HEK293 (cell line): ENCODE measurements around the gene KPNA6.
"Not testable (repeated sequence)": the region's sequence is repeated elsewhere in the genome, so short reads cannot be mapped to it uniquely, and the experiment has no call there.

Source experiments
- CTCF ChIA-PET: fragments of 350-600 bp; formaldehyde crosslinking; extraction: SDS; loops from one replicate; lab custom pipeline; 2021; ENCODE audit warnings: antibody characterized with exemption; lab: Yijun Ruan, JAX
- POLR2A ChIA-PET: fragments of 300-600 bp; formaldehyde crosslinking; extraction: SDS; loops from one replicate; lab custom pipeline; 2020; ENCODE audit warnings: antibody characterized with exemption, inconsistent platforms; lab: Yijun Ruan, JAX
- H3K27ac ChIP-seq: fragments of 200-500 bp; sonication (Bioruptor generic); 2 replicates; pipeline ENCODE4 v1.5.1; 2014; ENCODE audit warnings: low read depth, low read length, control low read depth, inconsistent platforms; ENCODE audit errors: extremely low read depth
- H3K36me3 ChIP-seq, 2 experiments: fragments of 200-500 bp in 1 of 2; sonication (Bioruptor generic) in 1 of 2; 1 replicate in 1 of 2; 2 replicates in 1 of 2; pipeline ENCODE4 v1.5.1; 2014 to 2017; ENCODE audit warnings: inconsistent platforms in 2 of 2, low read length in 2 of 2; ENCODE audit not compliant: control insufficient read depth in 2 of 2, insufficient read depth in 1 of 2
- H3K4me1 ChIP-seq: fragments of 200-500 bp; sonication (Bioruptor generic); 2 replicates; pipeline ENCODE4 v1.5.1; 2014; ENCODE audit warnings: mild to moderate bottlenecking, low read length, inconsistent platforms; ENCODE audit not compliant: control insufficient read depth, insufficient read depth
- H3K4me3 ChIP-seq: 2 replicates; pipeline ENCODE4 v1.5.1; 2011; ENCODE audit warnings: low read depth, mild to moderate bottlenecking, control low read depth, low read length, moderate library complexity
- H3K9me3 ChIP-seq: fragments of 200-500 bp; sonication (Bioruptor generic); 2 replicates; pipeline ENCODE4 v1.5.1; 2014; ENCODE audit warnings: low read depth, low read length, inconsistent platforms; ENCODE audit not compliant: control insufficient read depth, insufficient read depth
- GLI4 ChIP-seq: fragments of 450-650 bp; formaldehyde crosslinking; IDR thresholded peaks from 2 replicates; pipeline ENCODE4 v1.5.1; 2016; ENCODE audit warnings: missing biosample characterization, missing genetic modification characterization
- GLIS1 ChIP-seq: fragments of 450-650 bp; formaldehyde crosslinking; IDR thresholded peaks from 2 replicates; pipeline ENCODE4 v1.5.1; 2016; ENCODE audit warnings: missing biosample characterization, missing genetic modification characterization
- HOXD13 ChIP-seq: sonication (generic); formaldehyde crosslinking; IDR thresholded peaks from 2 replicates; pipeline ENCODE4 v1.8.0; 2022; ENCODE audit warnings: missing genetic modification reagents, borderline replicate concordance
- MYNN ChIP-seq: fragments of 450-650 bp; formaldehyde crosslinking; IDR thresholded peaks from 2 replicates; pipeline ENCODE4 v1.5.1; 2016; ENCODE audit warnings: missing biosample characterization, missing genetic modification characterization, borderline replicate concordance
- REPIN1 ChIP-seq: fragments of 450-650 bp; formaldehyde crosslinking; IDR thresholded peaks from 2 replicates; pipeline ENCODE4 v1.5.1; 2017; ENCODE audit warnings: missing biosample characterization, missing genetic modification characterization, low read depth
- SALL2 ChIP-seq: fragments of 450-650 bp; formaldehyde crosslinking; IDR thresholded peaks from 2 replicates; pipeline ENCODE4 v1.5.0; 2017; ENCODE audit warnings: missing biosample characterization, mild to moderate bottlenecking, missing genetic modification characterization, borderline replicate concordance
- SCRT1 ChIP-seq: fragments of 450-650 bp; formaldehyde crosslinking; IDR thresholded peaks from 2 replicates; pipeline ENCODE4 v1.5.1; 2016; ENCODE audit warnings: missing biosample characterization, missing genetic modification characterization, borderline replicate concordance
- SP3 ChIP-seq: fragments of 450-650 bp; formaldehyde crosslinking; IDR thresholded peaks from 2 replicates; pipeline ENCODE4 v1.5.1; 2016; ENCODE audit warnings: missing biosample characterization, missing genetic modification characterization
- ZBTB21 ChIP-seq: fragments of 450-650 bp; formaldehyde crosslinking; IDR thresholded peaks from 2 replicates; pipeline ENCODE4 v1.5.1; 2017; ENCODE audit warnings: missing biosample characterization, missing genetic modification characterization
- ZBTB7A ChIP-seq: fragments of 450-650 bp; formaldehyde crosslinking; IDR thresholded peaks from 2 replicates; pipeline ENCODE4 v1.5.1; 2016; ENCODE audit warnings: low read depth, missing biosample characterization, missing genetic modification characterization
- ZBTB8A ChIP-seq: fragments of 450-650 bp; formaldehyde crosslinking; IDR thresholded peaks from 2 replicates; pipeline ENCODE4 v1.5.1; 2016; ENCODE audit warnings: missing biosample characterization, missing genetic modification characterization
- ZFP3 ChIP-seq: fragments of 450-650 bp; formaldehyde crosslinking; IDR thresholded peaks from 2 replicates; pipeline ENCODE4 v1.5.1; 2016; ENCODE audit warnings: low read depth, missing biosample characterization, missing genetic modification characterization
- ZIC2 ChIP-seq: fragments of 450-650 bp; formaldehyde crosslinking; IDR thresholded peaks from 2 replicates; pipeline ENCODE4 v1.5.1; 2016; ENCODE audit warnings: missing biosample characterization, missing genetic modification characterization
- ZNF146 ChIP-seq: fragments of 450-650 bp; formaldehyde crosslinking; IDR thresholded peaks from 2 replicates; pipeline ENCODE4 v1.5.1; 2016; ENCODE audit warnings: missing biosample characterization, missing genetic modification characterization
- ZNF169 ChIP-seq: fragments of 450-650 bp; formaldehyde crosslinking; IDR thresholded peaks from 2 replicates; pipeline ENCODE4 v1.5.1; 2016; ENCODE audit warnings: missing biosample characterization, missing genetic modification characterization
- ZNF202 ChIP-seq: fragments of 450-650 bp; formaldehyde crosslinking; IDR thresholded peaks from 2 replicates; pipeline ENCODE4 v1.5.1; 2016; ENCODE audit warnings: missing biosample characterization, missing genetic modification characterization, borderline replicate concordance
- ZNF239 ChIP-seq: fragments of 450-650 bp; formaldehyde crosslinking; IDR thresholded peaks from 2 replicates; pipeline ENCODE4 v1.5.1; 2016; ENCODE audit warnings: missing biosample characterization, missing genetic modification characterization
- ZNF341 ChIP-seq: fragments of 450-650 bp; formaldehyde crosslinking; IDR thresholded peaks from 2 replicates; pipeline ENCODE4; 2016; ENCODE audit warnings: low read depth, missing biosample characterization, missing genetic modification characterization
- ZNF391 ChIP-seq: fragments of 450-650 bp; formaldehyde crosslinking; IDR thresholded peaks from 2 replicates; pipeline ENCODE4 v1.5.1; 2016; ENCODE audit warnings: low read depth, missing biosample characterization, missing genetic modification characterization, borderline replicate concordance
- ZNF398 ChIP-seq: fragments of 450-650 bp; formaldehyde crosslinking; IDR thresholded peaks from 2 replicates; pipeline ENCODE4 v1.5.1; 2017; ENCODE audit warnings: missing biosample characterization, missing genetic modification characterization
- ZNF426 ChIP-seq: fragments of 450-650 bp; formaldehyde crosslinking; IDR thresholded peaks from 2 replicates; pipeline ENCODE4 v1.5.1; 2017; ENCODE audit warnings: missing biosample characterization, missing genetic modification characterization, mild to moderate bottlenecking, inconsistent platforms, moderate library complexity
- ZNF776 ChIP-seq: fragments of 450-650 bp; formaldehyde crosslinking; IDR thresholded peaks from 2 replicates; pipeline ENCODE4 v1.5.0; 2017; ENCODE audit warnings: missing biosample characterization, missing genetic modification characterization, borderline replicate concordance
- ZSCAN16 ChIP-seq: fragments of 450-650 bp; formaldehyde crosslinking; IDR thresholded peaks from 2 replicates; pipeline ENCODE4 v1.5.1; 2016; ENCODE audit warnings: missing biosample characterization, missing genetic modification characterization
- ZSCAN18 ChIP-seq: fragments of 450-650 bp; formaldehyde crosslinking; IDR thresholded peaks from 2 replicates; pipeline ENCODE4 v1.5.1; 2016; ENCODE audit warnings: missing biosample characterization, missing genetic modification characterization
- ZXDB ChIP-seq: fragments of 450-650 bp; formaldehyde crosslinking; IDR thresholded peaks from 2 replicates; pipeline ENCODE4 v1.5.1; 2016; ENCODE audit warnings: missing biosample characterization, missing genetic modification characterization
- TF ChIP-seq, protein P1 (sequence below): fragments of 450-650 bp; formaldehyde crosslinking; IDR thresholded peaks from 2 replicates; pipeline ENCODE4 v1.5.1; 2016; ENCODE audit warnings: missing biosample characterization, missing genetic modification characterization

Gene KPNA6

GRCh38 chr1:32122151-32122550 lies 14.3 kb downstream of the KPNA6 start:
- CTCF ChIA-PET: interaction anchor here (1.6 kb wide), 1 partner anchor 14 kb away, joined by 3 read pairs; no protein-coding TSS in a partner anchor
- Histone ChIP-seq H3K9me3 (no peaks in the 10 kb centered on the region), H3K36me3 (no peaks in the 10 kb centered on the region; a peak in 1 of 3 replicates), H3K4me3 (no peak overlapping the region), H3K27ac (no peak overlapping the region)
- no peak for TF ChIP-seq ZBTB7A (tag by site-specific recombination)
- no peak for TF ChIP-seq ZNF426 (tag by site-specific recombination)
- TF ChIP-seq ZFP3 (tag by site-specific recombination): no peak
- no peak for TF ChIP-seq SALL2 (tag by site-specific recombination)
- no peak for TF ChIP-seq MYNN (tag by site-specific recombination)
- TF ChIP-seq SP3 (tag by site-specific recombination): no peak
- TF ChIP-seq ZBTB21 (tag by site-specific recombination): no peak
- no peak for TF ChIP-seq ZNF398
- TF ChIP-seq ZNF169 (tag by site-specific recombination): no peak
- no peak for TF ChIP-seq ZNF146 (tag by site-specific recombination)
- no peak for TF ChIP-seq ZXDB (tag by site-specific recombination)
- no peak for TF ChIP-seq ZSCAN18 (tag by site-specific recombination)
- TF ChIP-seq GLI4 (tag by site-specific recombination): no peak
- no peak for TF ChIP-seq ZNF341 (tag by site-specific recombination)
- TF ChIP-seq ZIC2 (tag by site-specific recombination): no peak
- TF ChIP-seq ZNF239 (tag by site-specific recombination): no peak
- TF ChIP-seq, all 188 proteins: peak for 0
- no peaks in the 10 kb centered on the region for H3K4me1 ChIP-seq
- POLR2A ChIA-PET: interaction anchor here (0.7 kb wide), 1 partner anchor 23 kb away, joined by 3 read pairs; no protein-coding TSS in a partner anchor

DNA sequence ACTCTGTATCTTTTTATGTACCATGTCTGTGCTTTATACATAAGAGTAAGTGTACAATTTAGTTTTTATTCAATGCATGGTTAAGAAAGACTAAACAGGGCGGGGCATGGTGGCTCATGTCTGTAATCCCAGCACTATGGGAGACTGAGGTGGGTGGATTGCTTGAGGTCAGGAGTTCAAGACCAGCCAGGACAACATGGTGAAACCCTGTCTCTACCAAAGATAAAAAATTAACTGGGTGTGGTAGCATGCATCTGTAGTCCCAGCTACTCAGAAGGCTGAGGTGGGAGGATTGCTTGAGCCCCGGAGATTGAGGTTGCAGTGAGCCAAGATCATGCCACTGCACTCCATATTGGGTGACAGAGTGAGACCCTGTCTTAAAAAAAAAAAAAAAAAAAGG lies 15.5 kb downstream of the KPNA6 start:
- not testable (repeated sequence) for H3K27ac ChIP-seq, H3K36me3 ChIP-seq, H3K4me3 ChIP-seq, H3K4me1 ChIP-seq, H3K9me3 ChIP-seq
- ChIA-PET CTCF (interaction anchor here (0.6 to 1.6 kb wide), 2 partner anchors 15 to 92 kb away, joined by 3 read pairs; no protein-coding TSS in a partner anchor), POLR2A (interaction anchor here (0.7 kb wide), 1 partner anchor 61 kb away, joined by 6 read pairs; no protein-coding TSS in a partner anchor)

DNA sequence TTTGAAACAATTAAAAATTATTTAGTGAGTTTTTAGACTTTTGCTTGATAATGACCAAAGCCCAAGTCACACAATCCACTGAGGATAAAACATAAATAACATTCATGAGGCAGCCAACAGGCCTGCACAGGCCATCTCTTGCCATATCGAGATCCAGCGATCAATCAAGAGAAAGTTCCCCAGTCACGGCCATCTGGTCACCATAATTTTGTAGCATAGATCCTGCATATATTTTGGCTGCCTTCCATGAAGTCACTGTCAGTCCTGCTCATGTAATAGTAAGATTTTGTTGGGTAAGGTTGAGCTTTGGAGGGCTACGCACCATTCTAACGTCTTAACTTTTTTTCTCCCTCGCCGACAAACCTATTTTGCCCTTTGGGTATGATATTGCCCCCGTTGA lies 17.5 kb downstream of the KPNA6 start:
- no peaks in the 10 kb centered on the region for H3K4me1 ChIP-seq
- no peak overlapping the region for H3K27ac ChIP-seq
- no peak overlapping the region for H3K4me3 ChIP-seq
- POLR2A ChIA-PET: no interaction called here
- H3K9me3 ChIP-seq: no peaks in the 10 kb centered on the region
- CTCF ChIA-PET: no interaction called here
- peaks cover 0 to 9% of the 10 kb centered on the region in 2 experiments; a peak in 2 of 3 replicates for H3K36me3 ChIP-seq
- TF ChIP-seq ZNF391 (no peak), REPIN1 (tag by site-specific recombination) (no peak), ZBTB8A (tag by site-specific recombination) (no peak), SCRT1 (tag by site-specific recombination) (no peak), ZSCAN16 (tag by site-specific recombination) (no peak), GLIS1 (tag by site-specific recombination) (no peak), ZNF202 (tag by site-specific recombination) (no peak), ZNF776 (tag by site-specific recombination) (no peak), HOXD13 (no peak)
- TF ChIP-seq, protein P1, sequence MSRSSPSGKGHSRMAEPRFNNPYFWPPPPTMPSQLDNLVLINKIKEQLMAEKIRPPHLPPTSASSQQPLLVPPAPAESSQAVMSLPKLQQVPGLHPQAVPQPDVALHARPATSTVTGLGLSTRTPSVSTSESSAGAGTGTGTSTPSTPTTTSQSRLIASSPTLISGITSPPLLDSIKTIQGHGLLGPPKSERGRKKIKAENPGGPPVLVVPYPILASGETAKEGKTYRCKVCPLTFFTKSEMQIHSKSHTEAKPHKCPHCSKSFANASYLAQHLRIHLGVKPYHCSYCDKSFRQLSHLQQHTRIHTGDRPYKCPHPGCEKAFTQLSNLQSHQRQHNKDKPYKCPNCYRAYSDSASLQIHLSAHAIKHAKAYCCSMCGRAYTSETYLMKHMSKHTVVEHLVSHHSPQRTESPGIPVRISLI (tag by site-specific recombination): no peak
